Measurements from ENCODE around the gene ABHD17B. TPM values are rescaled to one million over a fixed set of nuclear protein-coding genes. Genes with fewer than 3 reads are reported as not detected.

The ABHD17B gene
- total RNA-seq, 4 donors from 2014 or later, result 11.5 to 67.2 (median 16.2) TPM

GRCh38 chr9:71819115-71819739, 91.8 kb downstream of the ABHD17B start:
- H3K27me3 ChIP-seq, result no peaks in the 10 kb centered on the region
- no peaks in the 10 kb centered on the region for H3K36me3 ChIP-seq
- peak; percentile 47 to 68 (median 59) for TF ChIP-seq CTCF (IDR thresholded peaks at IDR 0.05)
- no peak for TF ChIP-seq POLR2A (IDR thresholded peaks at IDR 0.05)
- no peaks in the 10 kb centered on the region for H3K9me3 ChIP-seq
- intact Hi-C loops (cut with DNase I; ENCODE audit: low total_unique reads), result no loop called here
- DNase-seq, result peak in 1 of 2 donors; percentile 31
- H3K4me1 ChIP-seq, result no peaks in the 10 kb centered on the region
- no peak overlapping the region for H3K27ac ChIP-seq
- H3K4me3 ChIP-seq, result no peak overlapping the region

- H3K27ac ChIP-seq, result no peak overlapping the region
- no peak for TF ChIP-seq CTCF (IDR thresholded peaks at IDR 0.05)
- DNase-seq, result no peak
- H3K36me3 ChIP-seq, result no peaks in the 10 kb centered on the region
- H3K4me1 ChIP-seq, result no peaks in the 10 kb centered on the region
- H3K4me3 ChIP-seq, result no peak overlapping the region
- no peaks in the 10 kb centered on the region for H3K27me3 ChIP-seq
- intact Hi-C loops (cut with DNase I; ENCODE audit: low total_unique reads), result no loop called here
- H3K9me3 ChIP-seq, result no peaks in the 10 kb centered on the region
These were observed 94.0 kb downstream of the ABHD17B start for GRCh38 chr9:71816916-71817451.

Small RNAs within 50 kb of the gene (small RNA-seq; reads per million reads assigned to genes)
- not detected for gene RF00019

Other genes starting within 250 kb of the ABHD17B start
- 10 to 100 TPM in 3 of 4 donors, 1 to 10 TPM in 1; 7.4 to 50.7 (median 30.5) TPM for gene CEMIP2, start 142.7 kb downstream of the ABHD17B start, total RNA-seq
- 10 to 100 TPM in 3 of 4 donors, 1 to 10 TPM in 1; 8.2 to 22.0 (median 15.9) TPM for gene C9orf85, start 446 bp upstream of the ABHD17B start, total RNA-seq
- gene C9orf57, start 149.4 kb upstream of the ABHD17B start, total RNA-seq, result not detected
- 10 to 100 TPM in 1 of 4 donors, 1 to 10 TPM in 1, not detected in 2; 4.8 to 26.6 TPM for gene GDA, start 238.2 kb upstream of the ABHD17B start, total RNA-seq